KMS-11 (cell line): ENCODE results near the gene TBC1D2B.
"Not testable (repeated sequence)": the region's sequence is repeated elsewhere in the genome, so short reads cannot be mapped to it uniquely, and the experiment has no call there.

ENCODE experiments used
- H2AFZ ChIP-seq: fragments of 200-600 bp; sonication (generic); 2 replicates; pipeline ENCODE4 v1.6.1; 2016; ENCODE audit warnings: antibody characterized with exemption, mixed run types, low read depth
- H3K27ac ChIP-seq: fragments of 200-600 bp; sonication (generic); 2 replicates; pipeline ENCODE4 v1.6.1; 2016; ENCODE audit warnings: mild to moderate bottlenecking, mixed run types
- H3K27me3 ChIP-seq: fragments of 200-600 bp; sonication (generic); 2 replicates; pipeline ENCODE4 v1.6.1; 2017; ENCODE audit warnings: mild to moderate bottlenecking, low read depth, mixed run types, moderate library complexity; ENCODE audit not compliant: insufficient read depth
- H3K36me3 ChIP-seq: fragments of 200-600 bp; sonication (generic); 2 replicates; pipeline ENCODE4 v1.6.1; 2017; ENCODE audit warnings: mild to moderate bottlenecking, mixed run types; ENCODE audit not compliant: insufficient read depth
- H3K4me1 ChIP-seq: fragments of 200-600 bp; sonication (generic); 2 replicates; pipeline ENCODE4 v1.6.1; 2016; ENCODE audit warnings: mild to moderate bottlenecking, low read depth, mixed run types; ENCODE audit not compliant: poor library complexity, severe bottlenecking
- H3K4me2 ChIP-seq: fragments of 200-600 bp; sonication (generic); 2 replicates; pipeline ENCODE4 v1.7.0; 2016; ENCODE audit warnings: mild to moderate bottlenecking, mixed run types
- H3K4me3 ChIP-seq: fragments of 200-600 bp; sonication (generic); IDR thresholded peaks from 2 replicates; pipeline ENCODE4 v1.6.1; 2017; ENCODE audit warnings: low read depth, low read length, mixed read lengths; ENCODE audit not compliant: insufficient read depth
- H3K79me2 ChIP-seq: fragments of 200-600 bp; sonication (generic); 2 replicates; pipeline ENCODE4 v1.6.1; 2016; ENCODE audit warnings: low read depth, mixed run types; ENCODE audit not compliant: insufficient read depth
- H3K9ac ChIP-seq: fragments of 200-600 bp; sonication (generic); 2 replicates; pipeline ENCODE4 v1.6.1; 2016; ENCODE audit warnings: mild to moderate bottlenecking, mixed run types
- H4K20me1 ChIP-seq: fragments of 200-600 bp; sonication (generic); 2 replicates; pipeline ENCODE4 v1.6.1; 2016; ENCODE audit warnings: mild to moderate bottlenecking, mixed run types; ENCODE audit not compliant: insufficient read depth
- CTCF ChIP-seq: fragments of 200-600 bp; sonication (generic); conservative IDR thresholded peaks from 2 replicates; pipeline ENCODE4 v1.6.1; 2017; ENCODE audit warnings: low read depth, mild to moderate bottlenecking, antibody characterized with exemption, low read length, moderate library complexity, mixed read lengths

The TBC1D2B gene

GRCh38 chr15:77988347-77989295, 88.9 kb downstream of the TBC1D2B start:
- Histone ChIP-seq H3K4me1 (no peaks in the 10 kb centered on the region), H3K4me2 (no peak overlapping the region)
- no peak for TF ChIP-seq CTCF

GRCh38 chr15:77987765-77988136, 89.8 kb downstream of the TBC1D2B start:
- H3K9ac ChIP-seq, H2AFZ ChIP-seq, H3K4me3 ChIP-seq, H3K4me2 ChIP-seq, H3K79me2 ChIP-seq, H3K4me1 ChIP-seq, H3K27me3 ChIP-seq, H3K36me3 ChIP-seq, H4K20me1 ChIP-seq, H3K27ac ChIP-seq: not testable (repeated sequence)

More at GRCh38 chr15:77988347-77989295, 88.9 kb downstream of the TBC1D2B start:
- no peaks in the 10 kb centered on the region for H3K36me3 ChIP-seq
- H3K79me2 ChIP-seq = no peaks in the 10 kb centered on the region
- H3K27me3 ChIP-seq = no peaks in the 10 kb centered on the region
- H4K20me1 ChIP-seq = no peaks in the 10 kb centered on the region
- no peak overlapping the region for H3K9ac ChIP-seq
- H3K27ac ChIP-seq = no peak overlapping the region
- H3K4me3 ChIP-seq = no peak overlapping the region
- no peak overlapping the region for H2AFZ ChIP-seq

GRCh38 chr15:77986891-77987764, 90.4 kb downstream of the TBC1D2B start:
- Histone ChIP-seq H3K79me2 (no peaks in the 10 kb centered on the region), H4K20me1 (no peaks in the 10 kb centered on the region), H3K9ac (no peak overlapping the region), H3K4me3 (no peak overlapping the region), H3K36me3 (no peaks in the 10 kb centered on the region), H3K27ac (no peak overlapping the region), H3K4me1 (no peaks in the 10 kb centered on the region), H3K27me3 (no peaks in the 10 kb centered on the region), H3K4me2 (no peak overlapping the region), H2AFZ (no peak overlapping the region)
- TF ChIP-seq CTCF = no peak

GRCh38 chr15:77985931-77986480, 91.5 kb downstream of the TBC1D2B start:
- no peaks in the 10 kb centered on the region for H3K4me1 ChIP-seq
- H3K36me3 ChIP-seq = no peaks in the 10 kb centered on the region
- H3K27me3 ChIP-seq = no peaks in the 10 kb centered on the region
- no peak overlapping the region for H3K4me3 ChIP-seq
- H3K79me2 ChIP-seq = no peaks in the 10 kb centered on the region
- TF ChIP-seq CTCF = no peak
- no peak overlapping the region for H3K9ac ChIP-seq
- H3K4me2 ChIP-seq = no peak overlapping the region
- H4K20me1 ChIP-seq = no peaks in the 10 kb centered on the region
- H3K27ac ChIP-seq = no peak overlapping the region
- no peak overlapping the region for H2AFZ ChIP-seq
